IgD-negative memory B cell (primary cell): Measurements from ENCODE around the gene EPHA3. TPM values are rescaled to one million over a fixed set of nuclear protein-coding genes. Genes with fewer than 3 reads are reported as not detected.

Experiments
- H3K27ac Mint-ChIP-seq, 3 donors: one replicate each; pipeline ENCODE4 v1.8.0; 2020 to 2022; ENCODE audit warnings: mild to moderate bottlenecking in 3 of 3, mixed read lengths in 3 of 3, moderate library complexity in 1 of 3
- H3K27me3 Mint-ChIP-seq: one replicate; pipeline ENCODE4 v1.8.0; 2021; ENCODE audit warnings: mixed read lengths
- H3K36me3 Mint-ChIP-seq: one replicate; pipeline ENCODE4 v1.8.0; 2020; ENCODE audit warnings: mild to moderate bottlenecking, mixed read lengths
- H3K4me1 Mint-ChIP-seq, 3 donors: one replicate each; pipeline ENCODE4 v1.8.0; 2020 to 2022; ENCODE audit warnings: mixed read lengths in 3 of 3, mild to moderate bottlenecking in 1 of 3
- H3K4me3 Mint-ChIP-seq, 4 donors: one replicate each; pipeline ENCODE4 v1.8.0; 2020 to 2022; ENCODE audit warnings: mild to moderate bottlenecking in 4 of 4, mixed read lengths in 4 of 4, moderate library complexity in 3 of 4
- H3K9me3 Mint-ChIP-seq, 3 donors: one replicate each; pipeline ENCODE4 v1.8.0; 2020 to 2021; ENCODE audit warnings: mixed read lengths in 3 of 3, mild to moderate bottlenecking in 1 of 3
- polyA plus RNA-seq: library from polyadenylated mRNA; unstranded; fragments of 300-500 nt; fragmentation: Illumina TruSeq; gene quantifications from one replicate; pipeline ENCODE4 v1.2.3, GENCODE V29; 2021

Gene EPHA3
- polyA plus RNA-seq, 1 donor from 2014 or later = not detected

- peaks cover 0 to 9% (median 2%) of the 10 kb centered on the region in 3 donors for H3K9me3 Mint-ChIP-seq
- no peak overlapping the region for H3K27ac Mint-ChIP-seq
- no peaks in the 10 kb centered on the region for H3K4me1 Mint-ChIP-seq
- no peaks in the 10 kb centered on the region for H3K36me3 Mint-ChIP-seq
- no peaks in the 10 kb centered on the region for H3K27me3 Mint-ChIP-seq
- H3K4me3 Mint-ChIP-seq = no peak overlapping the region
Observed at GRCh38 chr3:89503891-89504391, 396.5 kb downstream of the EPHA3 start.

- Mint-ChIP-seq H3K27ac (no peak overlapping the region), H3K36me3 (no peaks in the 10 kb centered on the region), H3K4me1 (no peaks in the 10 kb centered on the region), H3K27me3 (no peaks in the 10 kb centered on the region), H3K4me3 (no peak overlapping the region), H3K9me3 (peaks cover 0 to 9% (median 2%) of the 10 kb centered on the region in 3 donors)
Observed at GRCh38 chr3:89504432-89504831, 397.0 kb downstream of the EPHA3 start.

DNA sequence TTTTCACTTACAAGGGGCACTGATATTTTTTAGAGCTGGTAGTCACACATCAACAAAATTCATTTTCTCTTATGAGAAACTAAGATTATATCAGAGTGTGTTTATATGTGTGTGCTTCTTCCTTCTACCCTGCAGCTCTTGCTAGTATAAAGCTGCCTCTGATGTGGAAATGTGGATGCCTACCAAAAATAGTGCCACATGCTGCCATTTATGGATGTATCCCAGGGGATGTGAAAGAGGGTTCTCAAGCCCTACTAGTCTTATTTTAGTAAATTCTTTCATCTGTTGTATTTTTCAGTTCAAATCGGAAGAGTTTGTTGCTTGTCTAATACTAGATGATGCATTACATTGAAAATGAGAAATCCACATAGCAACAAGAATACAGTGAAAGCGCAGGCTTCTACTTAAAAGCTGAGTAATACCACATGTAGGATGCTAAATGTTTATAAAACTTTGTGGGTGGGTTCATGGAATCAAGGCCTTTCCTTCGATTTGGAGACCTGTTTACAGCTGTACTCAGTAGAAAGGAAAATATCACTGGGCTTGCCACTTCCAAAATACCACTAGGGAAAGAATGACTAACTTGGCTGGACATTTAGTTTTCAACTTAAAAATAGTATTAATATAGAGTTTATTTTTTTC is 399.2 kb downstream of the EPHA3 start:
- H3K36me3 Mint-ChIP-seq = no peaks in the 10 kb centered on the region

GRCh38 chr3:89521328-89521727 is 413.9 kb downstream of the EPHA3 start:
- Mint-ChIP-seq H3K27me3 (no peaks in the 10 kb centered on the region), H3K4me3 (no peak overlapping the region), H3K36me3 (no peaks in the 10 kb centered on the region), H3K4me1 (no peaks in the 10 kb centered on the region), H3K27ac (no peak overlapping the region), H3K9me3 (peaks cover 0 to 5% (median 5%) of the 10 kb centered on the region in 3 donors)

More for the DNA sequence above, 399.2 kb downstream of the EPHA3 start:
- no peaks in the 10 kb centered on the region for H3K4me1 Mint-ChIP-seq
- H3K27ac Mint-ChIP-seq = no peak overlapping the region
- no peak overlapping the region for H3K4me3 Mint-ChIP-seq
- H3K9me3 Mint-ChIP-seq = peaks cover 0 to 8% (median 2%) of the 10 kb centered on the region in 3 donors
- no peaks in the 10 kb centered on the region for H3K27me3 Mint-ChIP-seq

DNA sequence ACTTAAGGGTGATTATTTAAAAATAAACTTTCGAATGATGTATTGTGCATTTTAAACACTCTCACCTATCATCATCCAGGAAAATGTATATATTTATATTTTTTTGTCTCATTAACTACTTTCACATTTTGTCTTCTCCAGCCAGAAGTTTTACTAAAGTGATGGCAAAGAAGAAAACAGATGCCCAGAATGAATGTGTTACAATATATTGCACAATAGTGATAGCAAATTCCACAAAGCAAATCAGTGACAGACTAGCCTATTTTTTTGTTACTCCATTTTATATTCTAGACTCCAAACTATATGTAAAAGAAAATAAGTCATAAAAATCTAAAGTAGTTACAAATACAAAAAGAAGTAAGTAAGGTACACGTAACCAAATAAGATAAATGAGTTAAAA is 414.7 kb downstream of the EPHA3 start:
- H3K36me3 Mint-ChIP-seq = no peaks in the 10 kb centered on the region

DNA sequence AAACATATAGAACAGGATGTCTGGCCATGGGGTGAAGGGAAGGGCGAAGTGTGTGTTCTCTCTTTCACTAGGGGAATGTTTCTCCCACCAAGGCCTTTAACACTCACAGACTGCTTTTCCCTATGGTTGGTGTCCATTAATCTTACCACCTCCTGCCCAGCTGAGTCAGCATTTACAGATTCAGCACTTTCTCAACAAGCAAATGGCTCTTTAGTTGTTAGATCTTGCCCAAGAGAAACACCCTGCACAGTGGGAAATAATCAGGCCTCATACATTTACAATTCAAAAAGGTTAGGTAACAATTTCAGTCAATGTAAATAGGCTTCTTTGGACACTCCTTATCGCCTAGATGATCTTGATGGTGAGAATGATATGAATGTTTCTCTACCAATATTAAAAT is 418.2 kb downstream of the EPHA3 start:
- Mint-ChIP-seq H3K9me3 (peaks cover 0 to 5% (median 5%) of the 10 kb centered on the region in 3 donors), H3K27me3 (no peaks in the 10 kb centered on the region), H3K4me3 (no peak overlapping the region), H3K4me1 (no peaks in the 10 kb centered on the region), H3K36me3 (no peaks in the 10 kb centered on the region), H3K27ac (no peak overlapping the region)

More for the DNA sequence above, 414.7 kb downstream of the EPHA3 start:
- Mint-ChIP-seq H3K9me3 (peaks cover 0 to 5% (median 5%) of the 10 kb centered on the region in 3 donors), H3K4me3 (no peak overlapping the region), H3K27me3 (no peaks in the 10 kb centered on the region), H3K27ac (no peak overlapping the region), H3K4me1 (no peaks in the 10 kb centered on the region)

- Mint-ChIP-seq H3K27me3 (no peaks in the 10 kb centered on the region), H3K4me3 (no peak overlapping the region), H3K27ac (no peak overlapping the region), H3K4me1 (no peaks in the 10 kb centered on the region), H3K36me3 (no peaks in the 10 kb centered on the region), H3K9me3 (peaks cover 0 to 5% (median 3%) of the 10 kb centered on the region in 3 donors)
Observed at GRCh38 chr3:89527736-89528305, 420.4 kb downstream of the EPHA3 start.
